Measurements from ENCODE around the gene BAMBI. TPM values are rescaled to one million over a fixed set of nuclear protein-coding genes. Genes with fewer than 3 reads are reported as not detected.
A peak's percentile ranks its signal among the peaks of the same experiment; 100 is the strongest.

BAMBI gene
- total RNA-seq, 1 donor from 2014 or later, result 50.6 TPM

- Histone ChIP-seq H2AFZ (ENCODE audit: low read depth, low read length) (no peak overlapping the region), H3K4me1 (ENCODE audit: insufficient read depth, low read length) (peaks cover 5% of the 10 kb centered on the region), H3K27ac (ENCODE audit: low read depth, low read length) (no peak overlapping the region), H3K9me3 (ENCODE audit: insufficient read depth, low read depth, low read length) (no peaks in the 10 kb centered on the region), H3K79me2 (ENCODE audit: insufficient read depth, low read length) (no peaks in the 10 kb centered on the region), H4K20me1 (ENCODE audit: insufficient read depth, low read length) (no peaks in the 10 kb centered on the region), H3K27me3 (ENCODE audit: insufficient read depth, low read length) (peaks cover 13% of the 10 kb centered on the region), H3K4me3 (ENCODE audit: insufficient read depth, low read depth, low read length) (no peak overlapping the region), H3K4me2 (ENCODE audit: low read length) (no peak overlapping the region), H3K9ac (ENCODE audit: low read length) (no peak overlapping the region), H3K36me3 (ENCODE audit: insufficient read depth, low read length) (no peaks in the 10 kb centered on the region)
- Mint-ChIP-seq H3K27me3 (ENCODE audit: low read depth, unreplicated experiment) (peaks cover 16% of the 10 kb centered on the region), H3K4me1 (ENCODE audit: low read depth, unreplicated experiment) (peaks cover 26% of the 10 kb centered on the region), H3K27ac (ENCODE audit: unreplicated experiment) (no peak overlapping the region), H3K4me3 (ENCODE audit: unreplicated experiment) (no peak overlapping the region), H3K9me3 (ENCODE audit: unreplicated experiment) (peaks cover 9% of the 10 kb centered on the region), H3K36me3 (ENCODE audit: low read depth, unreplicated experiment) (peaks cover 2% of the 10 kb centered on the region)
- no peak for TF ChIP-seq EZH2 (IDR thresholded peaks at IDR 0.05; ENCODE audit: insufficient read depth, low read length)
- no peak for TF ChIP-seq CTCF (IDR thresholded peaks at IDR 0.05; ENCODE audit: insufficient read depth, low read depth, low read length)
- FAIRE-seq (no peak), DNase-seq (ENCODE audit: low read depth) (no peak)
Measured at GRCh38 chr10:28666751-28667467, 10.4 kb upstream of the BAMBI start.

DNA sequence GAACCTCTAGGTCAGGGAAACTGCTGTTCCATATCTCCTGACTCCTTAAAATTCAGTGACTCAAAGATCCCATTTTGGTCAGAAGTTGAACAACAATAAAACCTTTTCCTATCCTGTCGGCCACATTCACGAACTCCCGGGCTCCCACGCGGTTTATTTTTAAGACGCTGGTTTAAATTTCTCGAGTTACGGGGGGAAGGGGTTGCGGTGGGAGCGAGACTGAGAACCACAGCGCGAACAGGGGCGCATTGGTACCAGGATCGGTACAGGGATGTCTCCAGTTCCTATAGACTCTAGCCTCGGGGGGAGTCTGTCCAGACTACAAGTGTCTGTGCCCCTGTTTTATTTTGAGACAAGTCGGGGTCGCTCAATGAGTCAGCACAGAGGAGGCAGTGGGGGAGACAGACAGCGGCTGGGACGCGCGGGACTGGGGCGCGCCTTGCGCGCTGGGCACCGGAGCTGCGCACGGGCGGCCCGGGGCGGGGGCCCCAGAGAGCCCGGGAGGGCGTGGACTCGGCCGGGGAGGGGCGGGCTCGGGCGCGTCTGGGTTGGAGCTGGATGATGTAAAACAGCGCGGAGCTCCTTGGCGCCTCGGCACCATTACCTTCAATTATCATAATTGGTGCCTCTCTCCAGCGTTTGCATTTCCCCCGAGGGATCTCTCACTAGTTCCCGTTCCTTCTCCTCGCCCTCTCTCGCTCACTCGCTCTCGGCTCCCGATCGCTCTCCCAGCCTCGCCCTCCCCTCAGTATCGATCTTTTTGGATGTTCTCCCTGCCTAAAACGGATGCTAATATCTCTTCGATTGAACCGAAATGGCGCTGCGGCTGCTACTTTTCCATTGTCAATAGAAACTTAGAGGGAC is 8.7 kb upstream of the BAMBI start:
- H3K9ac ChIP-seq (ENCODE audit: low read length), result peak overlapping the region; percentile 66
- Mint-ChIP-seq H3K36me3 (ENCODE audit: low read depth, unreplicated experiment) (no peaks in the 10 kb centered on the region), H3K4me3 (ENCODE audit: unreplicated experiment) (peak overlapping the region; percentile 93), H3K27me3 (ENCODE audit: low read depth, unreplicated experiment) (peaks cover 17% of the 10 kb centered on the region), H3K9me3 (ENCODE audit: unreplicated experiment) (peaks cover 9% of the 10 kb centered on the region), H3K27ac (ENCODE audit: unreplicated experiment) (peak overlapping the region; percentile 77), H3K4me1 (ENCODE audit: low read depth, unreplicated experiment) (peaks cover 23% of the 10 kb centered on the region)
- no peak for FAIRE-seq
- peak overlapping the region; percentile 67 for H3K4me3 ChIP-seq (ENCODE audit: insufficient read depth, low read depth, low read length)
- H3K27me3 ChIP-seq (ENCODE audit: insufficient read depth, low read length), result peaks cover 21% of the 10 kb centered on the region
- no peaks in the 10 kb centered on the region for H4K20me1 ChIP-seq (ENCODE audit: insufficient read depth, low read length)
- DNase-seq (ENCODE audit: low read depth), result peak; percentile 41
- H3K4me1 ChIP-seq (ENCODE audit: insufficient read depth, low read length), result peaks cover 5% of the 10 kb centered on the region
- no peaks in the 10 kb centered on the region for H3K9me3 ChIP-seq (ENCODE audit: insufficient read depth, low read depth, low read length)
- no peaks in the 10 kb centered on the region for H3K36me3 ChIP-seq (ENCODE audit: insufficient read depth, low read length)
- no peak overlapping the region for H3K27ac ChIP-seq (ENCODE audit: low read depth, low read length)
- peak overlapping the region; percentile 81 for H2AFZ ChIP-seq (ENCODE audit: low read depth, low read length)
- H3K4me2 ChIP-seq (ENCODE audit: low read length), result peak overlapping the region; percentile 92
- TF ChIP-seq CTCF (IDR thresholded peaks at IDR 0.05; ENCODE audit: insufficient read depth, low read depth, low read length) (no peak), EZH2 (IDR thresholded peaks at IDR 0.05; ENCODE audit: insufficient read depth, low read length) (no peak)
- H3K79me2 ChIP-seq (ENCODE audit: insufficient read depth, low read length), result no peaks in the 10 kb centered on the region

Data from astrocyte (in vitro differentiated cells and primary cell).